Stimulated activated CD8-positive, alpha-beta memory T cell treated with anti-CD3 and anti-CD28 coated beads, Interleukin-12 subunit alpha, Interleukin-12 subunit beta, amount 100 ng/mL, for 24 hours (primary cell): Measurements from ENCODE around the gene CHTOP.
A peak's percentile ranks its signal among the peaks of the same experiment; 100 is the strongest.
"Not testable (repeated sequence)": the region's sequence is repeated elsewhere in the genome, so short reads cannot be mapped to it uniquely, and the experiment has no call there.

Experiments
- DNase-seq: peaks from one replicate; pipeline ENCODE4 v3.0.0-alpha.2; 2020; ENCODE audit errors: extremely low read depth

CHTOP gene

DNA sequence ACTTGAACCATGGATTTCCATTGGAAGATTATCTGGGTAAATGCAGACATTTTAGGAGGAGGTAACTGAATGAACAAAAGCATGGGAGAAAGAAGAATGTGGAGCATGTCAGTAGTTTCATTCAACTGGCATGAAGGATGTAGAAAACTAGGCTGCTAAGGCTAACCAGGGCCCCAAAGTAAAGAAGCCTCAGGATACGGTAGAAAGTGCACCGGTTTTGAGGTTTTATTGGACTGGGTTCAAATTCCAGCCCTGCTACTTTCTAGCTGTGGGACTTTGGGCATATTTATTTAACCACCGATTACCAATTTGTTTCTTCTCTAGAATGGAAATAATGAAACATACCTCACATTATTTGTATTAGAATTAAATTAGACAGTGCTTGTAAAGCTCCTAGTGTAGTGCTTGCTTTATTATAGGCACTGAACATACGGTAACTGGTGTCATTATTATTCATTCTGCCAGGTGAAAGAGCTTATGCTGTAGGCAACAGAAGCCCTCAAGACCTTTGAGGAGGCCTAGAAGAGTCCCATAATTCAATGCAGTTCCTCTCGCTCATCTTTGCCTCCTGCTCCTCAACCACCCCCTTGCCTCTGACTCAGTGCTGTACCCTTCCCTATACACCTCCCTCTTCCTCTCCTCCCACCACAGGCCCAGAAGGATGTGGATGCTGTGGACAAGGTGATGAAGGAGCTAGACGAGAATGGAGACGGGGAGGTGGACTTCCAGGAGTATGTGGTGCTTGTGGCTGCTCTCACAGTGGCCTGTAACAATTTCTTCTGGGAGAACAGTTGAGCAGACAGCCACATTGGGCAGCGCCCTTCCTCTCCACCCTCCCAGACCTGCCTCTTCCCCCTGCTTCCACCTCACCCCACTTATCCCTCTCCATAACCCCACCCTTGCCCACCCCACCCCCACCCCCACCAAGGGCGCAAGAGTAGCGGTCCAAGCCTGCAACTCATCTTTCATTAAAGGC is 2.5 kb upstream of the CHTOP start:
- DNase-seq, result no peak

DNA sequence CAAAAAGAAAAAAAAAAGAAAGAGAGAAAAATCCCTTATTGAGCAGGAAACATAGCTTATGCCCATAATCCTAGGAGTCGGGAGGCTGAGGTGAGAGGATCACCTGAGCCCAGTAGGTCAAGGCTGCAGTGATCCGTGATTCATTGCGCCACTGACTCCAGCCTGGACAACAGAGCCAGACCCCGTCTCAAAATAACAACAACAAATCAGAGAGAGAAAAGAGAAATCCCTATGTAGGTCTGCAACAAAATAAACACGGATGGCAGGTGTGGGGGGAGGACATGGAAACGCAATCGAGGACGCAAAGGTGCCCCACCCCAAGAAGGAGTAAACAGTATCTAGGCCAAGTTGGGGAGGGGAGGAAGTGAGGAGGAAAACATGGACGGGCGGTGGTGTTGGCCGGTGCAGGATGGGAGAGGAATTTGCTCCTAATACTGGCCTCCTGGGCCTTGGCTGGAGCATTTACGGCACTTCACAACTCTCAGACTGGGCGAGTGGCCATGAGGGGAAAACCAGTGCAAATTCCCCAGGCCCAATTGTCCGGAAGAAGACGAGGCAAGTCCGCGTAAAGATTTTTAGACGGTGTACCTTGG is 609 bp upstream of the CHTOP start:
- no peak for DNase-seq

DNA sequence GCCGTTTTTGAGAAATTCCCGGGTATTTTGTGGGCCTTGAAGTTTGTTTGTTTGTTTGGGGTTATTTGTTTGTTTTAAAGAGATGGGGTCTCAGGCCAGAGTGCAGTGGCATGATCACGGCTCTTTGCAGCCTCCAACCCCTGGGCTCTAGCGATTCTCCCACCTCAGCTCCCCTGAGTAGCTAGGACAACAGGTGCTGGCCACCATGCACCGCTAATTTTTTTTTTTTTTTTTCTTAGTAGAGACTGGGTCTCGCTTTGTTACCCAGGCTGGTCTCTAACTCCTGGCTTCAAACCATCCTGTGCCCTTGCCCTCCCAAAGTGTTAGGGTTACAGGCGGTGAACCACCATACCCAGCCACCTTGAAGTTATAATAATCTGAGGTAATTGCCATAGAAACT is 2.0 kb downstream of the CHTOP start:
- DNase-seq, result no peak

DNA sequence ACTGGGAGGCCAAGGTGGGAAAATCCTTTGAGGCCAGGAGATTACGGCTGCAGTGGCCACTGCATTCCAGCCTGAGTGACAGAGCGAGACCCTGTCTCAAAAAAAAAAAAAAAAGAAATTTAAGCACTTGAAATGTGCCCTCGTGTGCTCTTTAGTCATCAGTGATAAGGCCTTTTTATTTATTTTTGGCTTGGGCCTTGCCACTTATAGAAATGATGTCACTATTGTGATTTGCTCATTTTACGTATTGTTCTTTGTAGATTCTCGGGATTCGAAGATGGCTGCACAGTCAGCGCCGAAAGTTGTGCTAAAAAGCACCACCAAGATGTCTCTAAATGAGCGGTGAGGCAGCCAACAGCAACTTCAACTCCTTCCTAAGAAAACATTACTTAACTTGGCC is 2.4 kb downstream of the CHTOP start:
- no peak for DNase-seq

DNA sequence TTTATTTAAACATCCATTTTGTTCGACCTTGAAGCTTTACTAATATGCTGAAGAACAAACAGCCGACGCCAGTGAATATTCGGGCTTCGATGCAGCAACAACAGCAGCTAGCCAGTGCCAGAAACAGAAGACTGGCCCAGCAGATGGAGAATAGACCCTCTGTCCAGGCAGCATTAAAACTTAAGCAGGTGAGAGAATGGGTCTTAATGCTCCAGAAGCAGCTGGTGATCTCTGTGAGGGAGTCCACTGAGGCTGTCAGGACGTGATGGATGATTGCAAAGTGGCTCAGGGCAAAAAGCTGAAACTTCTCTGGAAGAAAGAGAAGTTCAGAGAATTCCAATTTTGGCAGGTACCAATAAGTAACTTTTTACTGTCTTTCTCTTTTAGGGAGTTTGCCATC is 4.4 kb downstream of the CHTOP start:
- no peak for DNase-seq

DNA sequence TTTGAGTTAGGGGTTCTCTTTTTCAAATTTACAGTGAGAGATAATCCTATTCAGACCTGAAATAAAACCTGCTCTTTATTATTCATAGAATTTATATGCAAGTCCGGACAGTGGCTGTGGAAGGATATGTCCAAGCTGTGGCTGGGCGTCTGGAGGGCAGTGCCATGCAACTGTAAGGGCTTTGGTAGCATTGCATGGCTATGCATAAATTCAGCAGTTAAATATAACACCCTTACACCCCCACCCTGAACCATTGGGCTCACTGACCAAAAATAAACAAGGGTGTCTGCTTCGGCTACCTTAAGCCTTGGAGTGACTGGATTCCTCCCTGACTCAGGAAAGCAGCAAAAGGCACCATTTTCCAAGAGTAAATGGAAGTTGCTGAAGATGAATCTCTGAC is 5.4 kb downstream of the CHTOP start:
- DNase-seq, result no peak

DNA sequence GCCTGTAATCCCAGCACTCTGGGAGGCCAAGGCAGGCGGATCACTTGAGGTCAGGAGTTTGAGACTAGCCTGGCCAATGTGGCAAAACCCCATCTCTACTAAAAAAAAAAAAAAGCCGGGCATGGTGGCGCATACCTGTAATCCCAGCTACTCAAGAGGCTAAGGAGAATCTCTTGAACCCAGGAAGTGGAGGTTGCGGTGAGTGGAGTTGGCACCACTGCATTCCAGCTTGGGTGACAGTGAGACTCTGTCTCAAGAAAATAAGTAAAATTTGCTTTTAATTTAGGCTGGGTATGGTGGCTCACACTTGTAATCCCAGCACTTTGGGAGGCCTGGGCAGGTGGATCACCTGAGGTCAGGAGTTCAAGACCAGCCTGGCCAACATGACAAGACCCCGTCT is 6.3 kb downstream of the CHTOP start:
- not testable (repeated sequence) for DNase-seq

DNA sequence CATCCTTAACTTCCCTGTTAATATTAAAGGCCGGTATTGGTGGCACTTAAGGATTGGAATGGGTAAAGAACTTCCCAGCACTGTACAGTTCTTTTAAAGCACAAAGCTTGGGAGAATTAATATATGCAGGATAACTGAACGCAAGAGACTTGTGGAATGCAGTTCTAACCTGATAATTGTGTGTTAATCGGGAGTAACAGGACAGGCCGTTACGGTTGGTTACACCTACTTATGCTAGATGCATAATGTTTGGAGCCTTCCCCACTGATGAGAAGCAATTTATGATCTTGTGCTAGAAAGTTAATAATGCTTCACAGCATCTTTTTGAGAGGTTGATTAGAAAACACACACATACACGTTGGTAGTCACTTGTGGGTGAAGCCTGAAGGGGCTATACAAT is 7.0 kb downstream of the CHTOP start:
- no peak for DNase-seq

DNA sequence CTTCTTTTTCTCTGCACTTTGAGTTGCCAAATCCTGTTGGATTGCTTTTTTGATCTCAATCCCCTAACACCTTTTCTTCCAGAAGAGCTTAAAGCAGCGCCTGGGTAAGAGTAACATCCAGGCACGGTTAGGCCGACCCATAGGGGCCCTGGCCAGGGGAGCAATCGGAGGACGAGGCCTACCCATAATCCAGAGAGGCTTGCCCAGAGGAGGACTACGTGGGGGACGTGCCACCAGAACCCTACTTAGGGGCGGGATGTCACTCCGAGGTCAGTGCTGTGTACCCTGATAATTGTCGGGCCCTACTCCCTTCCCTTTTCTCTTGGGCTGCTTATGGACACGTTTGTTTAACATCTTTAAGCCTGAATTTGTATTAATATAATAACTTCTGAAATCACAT is 8.3 kb downstream of the CHTOP start:
- DNase-seq, result no peak

DNA sequence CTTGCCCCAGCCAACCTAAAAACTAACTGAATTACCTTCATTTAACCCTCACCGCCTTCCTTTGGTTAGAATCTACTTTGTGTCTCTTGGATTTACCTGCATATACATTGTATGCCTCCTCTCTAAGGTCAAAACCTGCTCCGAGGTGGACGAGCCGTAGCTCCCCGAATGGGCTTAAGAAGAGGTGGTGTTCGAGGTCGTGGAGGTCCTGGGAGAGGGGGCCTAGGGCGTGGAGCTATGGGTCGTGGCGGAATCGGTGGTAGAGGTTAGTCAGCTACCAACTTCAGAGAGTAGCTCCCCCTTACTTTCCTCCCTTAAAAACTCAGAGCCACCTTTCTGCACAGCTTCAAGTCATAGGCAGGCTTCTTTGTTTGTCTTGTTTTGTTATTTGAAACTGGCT is 9.2 kb downstream of the CHTOP start:
- DNase-seq, result no peak

DNA sequence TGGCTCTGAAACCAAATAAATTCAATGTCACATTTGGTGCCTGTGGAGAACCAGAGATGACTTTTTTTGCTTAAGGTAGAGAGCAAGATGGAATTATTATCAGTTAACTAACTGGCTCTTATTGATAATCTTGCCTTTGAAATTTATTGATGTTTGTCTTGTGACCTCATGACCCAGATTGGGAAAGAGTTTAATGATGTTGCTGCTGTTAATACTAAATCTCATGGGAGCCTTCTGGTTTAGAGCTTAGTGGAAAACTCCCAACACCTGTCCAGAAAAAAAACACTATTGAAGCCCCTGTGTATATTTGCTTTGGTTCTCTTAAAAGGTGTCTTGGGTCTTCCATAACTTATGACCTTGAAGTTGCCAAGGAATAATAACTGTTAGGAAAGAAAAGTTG is 9.9 kb downstream of the CHTOP start:
- DNase-seq, result no peak

DNA sequence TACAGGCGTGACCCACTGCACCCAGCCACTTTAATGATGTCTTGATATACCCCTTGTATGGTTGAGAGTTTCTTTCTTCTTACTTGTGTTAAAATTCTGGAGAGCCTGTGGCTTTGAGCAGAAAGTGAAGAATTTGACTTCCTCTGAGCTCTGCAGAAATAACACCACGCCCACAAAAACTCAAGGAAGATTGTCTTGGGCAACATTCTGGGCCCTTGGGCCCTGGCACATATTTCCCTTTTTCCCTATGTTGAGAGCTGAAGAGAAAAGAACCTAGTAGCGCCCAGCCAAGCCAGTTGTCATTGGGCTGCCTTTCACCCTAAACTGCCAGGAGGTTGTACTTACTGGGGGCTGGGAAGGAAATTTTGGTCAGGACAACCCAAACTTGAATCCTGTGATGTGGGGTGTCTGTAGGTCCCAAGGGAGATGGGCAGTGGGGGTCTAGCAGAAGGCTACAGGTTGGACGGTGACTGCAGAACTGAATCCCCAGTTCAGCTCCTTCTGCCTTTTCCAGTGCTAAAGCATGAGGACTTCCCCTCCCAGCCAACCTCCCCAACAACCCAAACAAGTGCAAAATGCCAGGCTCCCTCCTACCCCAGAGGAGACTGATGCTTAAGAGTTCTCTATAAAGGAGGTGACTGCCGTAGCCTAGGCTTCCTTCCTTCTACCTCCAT is 12.9 kb downstream of the CHTOP start:
- no peak for DNase-seq

DNA sequence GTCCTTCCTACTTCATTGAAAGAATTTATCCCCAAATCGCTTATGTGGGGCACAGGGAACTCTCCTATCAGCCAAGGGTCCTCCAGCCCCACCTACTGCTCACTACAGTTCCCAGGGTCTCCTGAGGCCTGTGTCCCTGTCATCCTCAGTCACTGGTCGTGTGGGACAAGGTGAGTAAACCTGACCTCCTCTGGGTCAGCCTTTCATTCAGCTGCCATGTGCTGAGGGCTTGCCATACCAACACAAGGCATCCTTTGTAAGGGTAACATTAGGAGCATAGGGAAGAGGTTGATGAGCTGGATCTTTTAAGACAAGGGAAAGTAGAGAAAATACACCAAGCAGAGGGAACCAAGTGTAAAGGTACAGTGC is 13.5 kb downstream of the CHTOP start:
- DNase-seq, result no peak

DNA sequence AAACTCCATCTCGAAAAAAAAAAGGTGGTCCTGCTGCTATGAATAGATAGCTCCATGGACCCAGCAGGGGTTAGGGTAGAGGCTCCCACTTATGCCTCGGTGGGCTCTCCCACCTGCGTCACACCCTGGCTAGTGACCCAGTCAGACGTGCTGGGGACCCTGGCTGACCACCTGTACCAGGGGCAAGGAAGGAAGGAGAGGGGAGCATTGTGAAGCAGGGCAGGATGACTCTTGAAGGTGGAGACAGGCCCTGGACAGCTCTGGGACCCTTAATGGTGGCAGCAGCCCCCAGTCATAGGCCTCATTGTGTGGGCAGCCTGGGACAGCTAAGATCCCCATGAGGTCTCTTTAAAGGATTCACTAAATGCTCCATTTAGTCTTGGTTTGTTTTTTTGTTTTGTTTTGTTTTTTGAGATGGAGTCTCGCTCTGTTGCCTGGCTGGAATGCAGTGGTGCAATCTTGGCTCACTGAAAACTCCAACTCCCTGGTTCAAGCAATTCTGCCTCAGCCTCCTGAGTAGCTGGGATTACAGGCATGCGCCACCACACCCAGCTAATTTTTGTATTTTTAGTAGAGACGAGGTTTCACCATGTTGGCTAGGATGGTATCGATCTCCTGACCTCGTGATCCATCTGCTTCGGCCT is 14.3 kb downstream of the CHTOP start:
- no peak for DNase-seq

DNA sequence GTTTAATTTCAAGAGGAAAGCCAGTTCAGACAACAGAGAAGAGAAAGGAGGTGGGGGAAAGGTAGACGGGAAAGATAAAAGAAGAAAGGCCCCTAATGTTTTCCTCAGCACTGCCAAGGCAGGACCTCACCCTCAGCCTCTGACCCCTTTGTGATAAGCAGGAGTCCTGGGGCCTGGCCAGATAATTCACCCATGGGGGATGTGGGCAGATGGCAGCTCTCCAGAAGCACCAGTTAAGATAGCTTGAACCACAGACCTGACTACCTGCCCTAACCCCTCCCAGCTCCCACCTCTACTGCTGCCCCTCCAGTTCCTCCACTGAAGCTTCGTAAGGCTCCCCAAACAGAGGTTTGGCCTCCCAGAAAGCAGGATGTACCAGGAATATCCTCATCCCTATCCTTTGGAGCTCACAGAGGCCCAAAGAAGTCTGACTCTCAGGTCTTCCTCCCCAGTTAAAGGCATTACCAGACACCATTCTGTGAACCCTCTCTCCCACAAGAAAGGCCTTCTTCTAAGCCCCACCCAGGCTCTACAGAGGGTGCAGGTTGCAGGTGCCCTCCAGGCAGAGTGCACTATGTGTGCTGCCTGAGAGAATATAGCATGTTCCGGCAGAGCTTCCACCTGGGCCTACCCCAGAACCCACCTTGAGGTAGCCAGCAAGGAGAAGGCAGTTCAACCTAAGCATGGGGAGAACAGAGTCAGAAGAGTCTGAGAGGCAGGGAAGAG is 15.4 kb downstream of the CHTOP start:
- DNase-seq, result no peak

DNA sequence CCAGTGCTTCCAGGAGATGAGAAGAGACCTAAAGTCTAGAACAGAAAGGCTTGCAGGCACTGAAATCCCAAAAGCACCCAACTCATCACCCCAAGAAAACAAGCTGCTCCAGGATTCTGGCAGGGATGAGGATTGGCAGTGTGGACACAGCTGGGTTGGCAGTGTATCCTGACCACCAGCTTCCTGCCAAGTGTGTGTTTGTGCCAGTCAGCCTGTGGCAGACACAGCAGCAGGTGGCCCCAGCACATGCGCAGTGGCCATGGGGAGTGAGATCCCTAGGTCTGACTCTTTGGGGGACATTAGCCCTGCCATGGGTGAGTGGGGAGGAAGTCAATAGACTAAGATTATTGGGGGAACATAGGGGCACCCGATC is 16.0 kb downstream of the CHTOP start:
- DNase-seq, result no peak

DNA sequence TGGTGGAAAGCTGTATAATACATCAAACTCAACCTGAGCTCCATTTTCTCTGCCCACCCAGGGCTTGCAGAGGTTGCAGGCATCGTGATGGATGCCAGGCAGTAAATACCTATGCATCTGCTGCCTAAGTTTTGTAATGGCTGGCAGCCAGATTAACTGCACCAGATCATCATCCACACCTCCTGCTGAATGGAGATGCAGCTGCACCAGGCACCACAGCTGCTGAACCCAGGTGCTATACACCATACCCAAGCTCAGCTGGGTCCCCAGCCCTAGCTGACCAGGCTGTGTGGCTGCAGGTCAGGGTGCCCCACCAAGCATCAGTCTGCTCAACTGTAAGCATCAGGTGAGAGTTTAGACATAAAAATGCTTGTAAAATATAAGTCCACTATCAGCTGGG is 17.9 kb downstream of the CHTOP start:
- DNase-seq, result no peak

DNA sequence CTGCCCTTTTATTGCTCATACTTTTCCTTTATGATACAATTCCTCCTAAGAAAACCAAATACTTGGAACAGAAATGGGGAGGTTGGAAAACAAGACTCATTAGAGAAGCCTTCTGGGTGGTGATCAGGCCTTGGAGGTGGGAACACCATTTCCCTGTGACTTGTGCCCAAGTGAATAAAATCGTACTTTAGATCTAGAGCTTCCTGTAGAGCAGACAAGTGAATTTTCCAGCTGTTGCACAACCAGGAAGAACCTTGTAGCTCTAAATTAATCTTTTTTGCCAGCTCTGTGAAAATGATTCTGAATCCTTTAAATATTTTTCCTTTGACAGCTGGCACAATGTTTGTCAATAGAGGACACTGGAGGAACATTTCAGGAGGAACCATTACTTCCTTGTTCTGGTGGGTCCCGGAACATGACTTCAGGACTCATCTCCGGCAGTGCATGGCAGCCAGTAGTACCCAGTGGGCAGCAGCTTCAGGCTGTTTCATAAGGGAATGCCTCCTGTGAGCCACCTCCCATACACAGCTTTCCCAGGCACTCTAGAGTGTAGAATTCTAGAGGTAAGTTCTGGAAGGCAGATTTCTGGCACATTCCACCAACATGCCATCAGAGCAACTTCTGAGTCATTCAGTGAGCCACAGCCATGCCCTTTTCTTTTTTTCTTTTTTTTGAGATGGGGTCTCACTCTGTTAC is 19.1 kb downstream of the CHTOP start:
- DNase-seq, result no peak

DNA sequence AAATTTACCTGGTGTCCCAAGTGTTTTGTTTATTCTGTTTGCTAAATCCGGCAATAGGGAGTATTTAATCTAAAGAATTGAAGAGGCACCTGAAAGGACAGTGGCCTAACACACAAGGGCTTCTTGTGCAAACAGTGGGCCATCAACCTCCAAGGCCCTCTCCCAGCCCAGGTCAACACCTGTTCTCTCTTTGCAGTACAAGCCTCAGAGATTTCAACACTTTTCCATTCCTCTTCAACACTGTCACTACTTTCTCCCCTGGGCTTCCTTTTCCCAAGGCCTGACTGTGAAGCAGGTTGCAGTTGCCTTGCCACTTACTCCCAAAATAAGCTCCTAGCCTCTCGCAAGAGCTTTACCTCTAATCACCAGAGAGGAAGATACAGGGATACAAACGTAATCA is 21.5 kb downstream of the CHTOP start:
- DNase-seq, result no peak

DNA sequence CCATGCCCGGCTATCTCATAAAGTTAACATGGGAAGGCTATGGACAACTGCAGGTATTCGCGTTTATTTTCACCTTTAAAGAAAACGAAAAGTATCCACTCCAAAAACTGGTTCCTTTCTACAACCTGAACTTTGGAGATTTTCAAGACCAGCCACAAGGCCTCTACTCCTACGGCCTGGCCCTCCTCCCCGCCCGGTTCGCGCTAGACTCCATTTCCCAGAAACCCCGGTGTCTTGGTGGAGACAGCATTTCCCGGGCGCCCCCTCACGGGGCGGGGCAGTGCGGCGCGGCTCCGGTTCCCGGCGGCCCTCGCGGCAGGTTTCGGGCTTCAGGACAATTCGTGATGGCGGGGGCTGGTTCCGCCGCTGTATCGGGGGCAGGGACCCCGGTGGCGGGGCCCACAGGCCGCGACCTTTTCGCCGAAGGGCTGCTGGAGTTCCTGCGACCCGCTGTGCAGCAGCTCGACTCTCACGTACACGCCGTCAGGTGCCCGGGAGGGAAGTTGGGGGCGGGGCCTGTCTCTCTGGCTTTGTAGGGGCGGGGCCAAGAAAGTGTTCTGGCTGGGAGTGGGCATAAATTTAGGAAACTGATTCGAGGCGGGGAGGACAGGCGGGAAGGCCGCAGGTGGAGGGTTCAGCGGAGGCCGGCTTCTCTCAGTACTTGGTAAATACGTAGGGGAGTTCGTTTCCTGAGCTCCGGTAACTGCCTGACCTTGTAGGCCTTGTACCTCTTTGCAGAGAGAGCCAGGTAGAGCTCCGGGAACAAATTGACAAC is 24.7 kb downstream of the CHTOP start, which contains the start of gene SNAPIN:
Gene SNAPIN (plus strand): TSS at position 304 of the 775 bp plus-strand sequence. CDS start 41 bp downstream, at position 345.
- DNase-seq, result peak; percentile 82
